ENCODE measurements around the gene SIDT2. TPM values are rescaled to one million over a fixed set of nuclear protein-coding genes. Genes with fewer than 3 reads are reported as not detected.

Gene SIDT2
- total RNA-seq, 1 experiment from 2014 or later, result 27.6 TPM

- TF ChIP-seq ATF6 (CRISPR knock-in tag; IDR thresholded peaks at IDR 0.05) (no peak), ZNF423 (CRISPR knock-in tag; IDR thresholded peaks at IDR 0.05) (no peak), E2F4 (CRISPR knock-in tag; IDR thresholded peaks at IDR 0.05; ENCODE audit: borderline replicate concordance, low read depth) (no peak), SMAD4 (CRISPR knock-in tag; IDR thresholded peaks at IDR 0.05) (no peak), ARID4B (CRISPR knock-in tag; IDR thresholded peaks at IDR 0.05; ENCODE audit: borderline replicate concordance) (no peak), FOXK1 (CRISPR knock-in tag; IDR thresholded peaks at IDR 0.05) (no peak)
These were observed 12.1 kb upstream of the SIDT2 start (continued) for GRCh38 chr11:117166491-117166890.

- no peak for ATAC-seq
- no peak for DNase-seq (ENCODE audit: low spot score)
- H3K27ac Mint-ChIP-seq, result no peak overlapping the region
- H3K9me3 Mint-ChIP-seq, result no peaks in the 10 kb centered on the region
- H3K27me3 Mint-ChIP-seq (ENCODE audit: low read depth), result no peaks in the 10 kb centered on the region
- no peak overlapping the region for H3K4me3 Mint-ChIP-seq
- ChIA-PET POLR2A (interaction anchor here (0.6 to 1.0 kb wide), 3 partner anchors 9 to 71 kb away, joined by 3 to 7 read pairs (median 4); partner anchors contain the start of gene SIDT2), CTCF (interaction anchor here (0.6 to 1.4 kb wide), 5 partner anchors 9 to 437 kb away, joined by 3 to 6 read pairs (median 3); partner anchors contain the start of gene SIDT2)
- peaks cover 43% of the 10 kb centered on the region for H3K36me3 Mint-ChIP-seq
- peaks cover 17% of the 10 kb centered on the region for H3K4me1 Mint-ChIP-seq
- TF ChIP-seq HMGA2 (CRISPR knock-in tag; IDR thresholded peaks at IDR 0.05), result no peak
- TF ChIP-seq ZMAT4 (CRISPR knock-in tag; IDR thresholded peaks at IDR 0.05), result no peak
- no peak for TF ChIP-seq NR1H2 (CRISPR knock-in tag; IDR thresholded peaks at IDR 0.05)
- no peak for TF ChIP-seq AFF4 (CRISPR knock-in tag; IDR thresholded peaks at IDR 0.05; ENCODE audit: borderline replicate concordance)
- no peak for TF ChIP-seq ZNF232 (CRISPR knock-in tag; IDR thresholded peaks at IDR 0.05)
- no peak for TF ChIP-seq ZSCAN18 (CRISPR knock-in tag; IDR thresholded peaks at IDR 0.05)
- no peak for TF ChIP-seq STAT6 (CRISPR knock-in tag; conservative IDR thresholded peaks at IDR 0.05; ENCODE audit: low read depth)
- no peak for TF ChIP-seq PRDM15 (CRISPR knock-in tag; IDR thresholded peaks at IDR 0.05)
These were observed 8.8 kb upstream of the SIDT2 start for GRCh38 chr11:117169736-117170135.

All from WTC11 (cell line).